NT2/D1 (cell line): ENCODE results near the gene NPR2.

ENCODE experiments used
- SUZ12 ChIP-seq: IDR thresholded peaks from 2 replicates; pipeline ENCODE4 v1.6.1; 2011; ENCODE audit not compliant: insufficient read length, insufficient read depth; ENCODE audit errors: extremely low read depth
- YY1 ChIP-seq: IDR thresholded peaks from 2 replicates; pipeline ENCODE4 v1.6.1; 2011; ENCODE audit not compliant: insufficient read length, insufficient read depth
- ZNF274 ChIP-seq: IDR thresholded peaks from 2 replicates; pipeline ENCODE4 v1.6.1; 2011; ENCODE audit warnings: mild to moderate bottlenecking, low read depth, low read length

DNA sequence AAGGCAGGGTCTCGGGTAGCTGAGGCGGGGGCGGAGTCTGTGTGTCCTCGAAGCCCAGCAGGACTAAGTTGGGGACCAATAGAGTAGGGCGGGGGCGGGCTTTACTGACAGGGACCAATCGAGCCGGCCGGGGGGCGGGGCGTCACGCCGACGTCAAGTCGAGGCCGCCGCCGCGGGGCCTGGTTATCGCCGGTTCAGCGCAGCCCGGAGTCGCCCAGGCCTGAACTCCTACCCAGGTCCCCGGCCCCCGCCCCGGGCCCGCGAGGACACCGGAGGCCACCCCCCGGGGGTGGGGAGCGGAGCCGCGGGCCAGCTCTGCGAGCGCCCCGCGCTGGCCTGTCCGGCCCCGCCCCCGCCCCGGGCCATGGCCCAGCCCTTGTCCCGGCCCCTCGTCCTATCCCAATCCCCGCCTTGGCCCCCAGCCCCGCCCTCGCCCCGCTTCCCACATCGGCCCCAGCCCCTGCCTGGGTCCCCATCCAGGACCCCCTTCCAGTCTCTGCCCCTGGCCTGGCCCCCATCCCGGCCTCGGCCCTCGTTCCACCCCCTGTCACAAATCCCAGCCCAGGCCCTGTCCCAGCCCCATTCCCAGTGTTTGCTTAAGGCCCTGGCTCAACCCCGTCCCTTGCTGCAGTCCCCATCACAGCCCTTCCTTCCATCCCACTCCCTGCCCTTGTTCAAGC is 37.8 kb downstream of the NPR2 start, which contains the start of gene TMEM8B:
- TF ChIP-seq ZNF274, result no peak
- TF ChIP-seq SUZ12, result no peak
- TF ChIP-seq YY1, result no peak
